Suprapubic skin (tissue), 3 donors: ENCODE data around the gene CDH3.

Experiments used
- CTCF ChIP-seq, 2 donors: fragments of 200-600 bp in 1 of 2; fragments of 450-650 bp in 1 of 2; sonication (generic) in 1 of 2; IDR thresholded peaks; one replicate each; pipeline ENCODE4 v1.5.1; 2016 to 2019; ENCODE audit warnings: antibody characterized with exemption in 2 of 2, mild to moderate bottlenecking in 1 of 2, moderate library complexity in 1 of 2
- EP300 ChIP-seq: sonication (generic); formaldehyde crosslinking; IDR thresholded peaks from one replicate; pipeline ENCODE4 v1.6.1; 2017; ENCODE audit warnings: antibody characterized with exemption
- POLR2A ChIP-seq, 2 donors: fragments of 450-650 bp; IDR thresholded peaks; one replicate each; pipeline ENCODE4 v1.6.1; 2017; ENCODE audit warnings: antibody characterized with exemption in 2 of 2, mild to moderate bottlenecking in 2 of 2, moderate library complexity in 2 of 2

DNA sequence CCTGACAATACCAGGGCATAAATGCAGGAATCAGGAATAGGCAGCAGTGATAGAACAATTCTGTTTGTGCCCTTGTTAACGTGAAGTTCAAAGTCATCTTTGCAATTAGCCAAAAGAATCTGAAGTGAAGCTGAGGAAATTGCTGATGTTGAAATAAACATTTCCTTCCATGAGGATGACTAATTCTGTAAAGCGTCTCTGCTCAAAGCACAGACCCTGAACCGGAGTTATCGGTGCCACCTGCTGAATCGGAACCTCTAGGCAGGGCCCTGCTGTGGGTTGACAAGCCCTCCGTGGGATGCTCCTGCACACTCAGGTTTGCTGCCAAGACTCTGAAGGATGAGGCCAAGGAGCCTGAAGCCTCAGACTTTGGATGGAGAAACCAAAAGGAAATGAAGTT, 55.0 kb downstream of the CDH3 start:
- TF ChIP-seq POLR2A (IDR thresholded peaks at IDR 0.05) (no peak), CTCF (IDR thresholded peaks at IDR 0.05) (no peak), EP300 (no peak)
